ENCODE data around the gene ICAM2.

The ICAM2 gene

DNA sequence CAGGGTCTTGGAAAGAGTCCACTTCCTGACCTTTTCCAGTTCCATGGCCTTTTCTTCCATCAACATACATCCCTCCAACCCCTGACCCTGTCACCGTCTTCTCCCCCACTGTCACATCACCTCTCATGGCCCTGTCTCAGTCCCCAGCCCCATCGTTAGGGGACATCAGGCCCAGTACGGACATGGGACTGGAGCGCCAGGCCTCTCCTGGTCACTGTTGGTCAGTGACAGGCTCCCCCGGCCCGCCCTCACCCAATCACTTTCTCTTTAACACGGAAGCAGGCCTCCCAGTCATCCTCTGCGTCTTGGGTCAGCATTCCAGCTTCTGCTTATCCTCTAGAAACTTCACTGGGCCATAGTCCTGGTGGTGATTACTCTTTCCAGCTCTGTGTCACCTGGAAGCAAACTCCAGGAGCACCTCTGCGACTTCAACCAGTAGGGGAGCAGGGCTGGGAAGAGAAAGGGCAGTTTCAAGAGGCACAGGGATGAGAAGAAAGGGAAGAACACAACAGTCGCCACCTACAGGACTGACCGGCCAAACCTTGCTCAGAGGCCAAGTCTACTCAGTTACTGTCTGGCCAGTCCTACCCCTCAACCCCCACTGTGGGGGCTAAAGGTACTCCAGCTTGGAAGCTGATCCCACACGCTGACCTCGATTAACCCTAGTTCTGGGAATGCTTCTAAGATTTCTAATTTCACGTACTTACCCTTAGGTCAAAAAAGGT, 15.9 kb upstream of the ICAM2 start:
- TF ChIP-seq, protein P1, sequence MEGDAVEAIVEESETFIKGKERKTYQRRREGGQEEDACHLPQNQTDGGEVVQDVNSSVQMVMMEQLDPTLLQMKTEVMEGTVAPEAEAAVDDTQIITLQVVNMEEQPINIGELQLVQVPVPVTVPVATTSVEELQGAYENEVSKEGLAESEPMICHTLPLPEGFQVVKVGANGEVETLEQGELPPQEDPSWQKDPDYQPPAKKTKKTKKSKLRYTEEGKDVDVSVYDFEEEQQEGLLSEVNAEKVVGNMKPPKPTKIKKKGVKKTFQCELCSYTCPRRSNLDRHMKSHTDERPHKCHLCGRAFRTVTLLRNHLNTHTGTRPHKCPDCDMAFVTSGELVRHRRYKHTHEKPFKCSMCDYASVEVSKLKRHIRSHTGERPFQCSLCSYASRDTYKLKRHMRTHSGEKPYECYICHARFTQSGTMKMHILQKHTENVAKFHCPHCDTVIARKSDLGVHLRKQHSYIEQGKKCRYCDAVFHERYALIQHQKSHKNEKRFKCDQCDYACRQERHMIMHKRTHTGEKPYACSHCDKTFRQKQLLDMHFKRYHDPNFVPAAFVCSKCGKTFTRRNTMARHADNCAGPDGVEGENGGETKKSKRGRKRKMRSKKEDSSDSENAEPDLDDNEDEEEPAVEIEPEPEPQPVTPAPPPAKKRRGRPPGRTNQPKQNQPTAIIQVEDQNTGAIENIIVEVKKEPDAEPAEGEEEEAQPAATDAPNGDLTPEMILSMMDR (IDR thresholded peaks at IDR 0.05; ENCODE audit: low read depth, low read length), result no peak
- DNase-seq (ENCODE audit: extremely low read depth, low read depth), result no peak

DNA sequence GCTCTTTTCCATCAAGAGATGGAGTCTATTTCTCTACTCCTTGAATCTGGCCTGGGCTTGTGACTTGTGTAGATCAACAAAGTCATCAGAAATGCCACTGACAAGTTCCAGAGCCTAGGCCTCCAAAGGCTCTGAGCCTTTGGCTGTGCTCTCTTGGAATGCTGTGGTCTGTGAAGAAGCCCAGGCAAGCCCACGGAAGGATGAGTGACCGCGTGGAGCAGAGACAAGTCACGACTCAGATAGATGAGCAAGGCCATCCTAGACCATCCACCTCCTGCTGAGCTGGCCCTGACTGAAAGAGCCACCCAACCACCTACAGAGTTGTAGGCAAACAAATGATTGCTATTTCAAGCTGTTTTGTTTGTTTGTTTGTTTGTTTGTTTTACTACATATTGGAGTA, 11.6 kb upstream of the ICAM2 start:
- TF ChIP-seq, protein P1 (IDR thresholded peaks at IDR 0.05; ENCODE audit: low read depth, low read length), result no peak
- no peak for DNase-seq (ENCODE audit: extremely low read depth, low read depth)

DNA sequence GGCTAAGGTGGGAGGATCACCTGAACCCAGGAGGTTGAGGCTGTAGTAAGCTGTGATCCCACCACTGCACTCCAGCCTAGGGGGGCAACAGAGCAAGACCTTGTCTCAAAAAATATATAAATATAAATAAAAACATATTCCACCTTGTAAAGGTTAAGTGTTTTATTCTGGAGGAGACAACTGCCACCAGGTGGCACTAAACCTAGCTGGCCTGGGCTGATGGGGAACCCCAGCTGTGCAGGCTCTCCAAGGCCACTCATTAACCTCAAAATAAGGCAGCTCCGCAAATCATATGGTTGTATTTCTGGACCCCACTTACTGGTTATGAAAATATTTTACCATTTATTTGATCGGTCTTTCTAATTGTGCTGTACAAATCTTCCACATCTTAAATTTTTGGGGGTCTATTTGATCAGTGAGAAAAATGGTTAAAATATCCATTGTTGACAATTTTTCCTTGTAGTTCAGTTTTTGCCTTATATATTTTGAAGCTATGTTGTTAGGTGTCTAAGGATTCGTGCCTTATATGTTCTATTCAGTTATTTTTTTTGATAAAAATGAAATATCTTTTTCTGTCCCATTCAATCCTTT, 8.5 kb upstream of the ICAM2 start:
- DNase-seq (ENCODE audit: extremely low read depth, low read depth), result peak; percentile 41
- TF ChIP-seq, protein P1 (IDR thresholded peaks at IDR 0.05; ENCODE audit: low read depth, low read length), result peak; percentile 73

DNA sequence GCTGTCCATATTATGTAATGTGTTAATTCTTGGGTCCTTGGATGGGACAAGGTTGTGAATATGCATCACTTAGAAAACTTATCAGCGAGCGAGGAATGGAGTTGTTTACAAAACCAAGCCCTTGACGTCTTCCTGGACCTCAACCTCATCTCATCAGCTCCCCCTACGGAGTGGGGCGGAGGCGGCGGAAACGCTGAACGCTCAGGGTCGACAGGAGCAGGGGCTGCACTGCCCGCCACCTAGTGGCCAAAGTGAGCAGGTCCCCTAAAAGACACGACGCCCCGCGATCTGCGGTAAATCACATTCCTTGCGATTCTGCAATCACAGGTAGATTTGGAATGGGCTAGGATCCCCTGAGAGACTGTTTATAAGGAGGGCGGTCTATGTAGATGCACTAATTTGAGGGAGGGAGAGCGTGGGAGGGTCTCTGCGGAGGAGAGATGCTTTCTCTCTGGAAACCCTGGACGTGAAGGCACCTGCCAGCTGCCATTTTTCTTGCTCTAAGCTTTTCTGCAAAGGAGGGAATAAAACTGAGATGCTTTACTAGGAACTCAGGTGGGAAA, 5.4 kb upstream of the ICAM2 start:
- TF ChIP-seq, protein P1 (IDR thresholded peaks at IDR 0.05; ENCODE audit: low read depth, low read length), result peak; percentile 93
- peak; percentile 18 for DNase-seq (ENCODE audit: extremely low read depth, low read depth)

DNA sequence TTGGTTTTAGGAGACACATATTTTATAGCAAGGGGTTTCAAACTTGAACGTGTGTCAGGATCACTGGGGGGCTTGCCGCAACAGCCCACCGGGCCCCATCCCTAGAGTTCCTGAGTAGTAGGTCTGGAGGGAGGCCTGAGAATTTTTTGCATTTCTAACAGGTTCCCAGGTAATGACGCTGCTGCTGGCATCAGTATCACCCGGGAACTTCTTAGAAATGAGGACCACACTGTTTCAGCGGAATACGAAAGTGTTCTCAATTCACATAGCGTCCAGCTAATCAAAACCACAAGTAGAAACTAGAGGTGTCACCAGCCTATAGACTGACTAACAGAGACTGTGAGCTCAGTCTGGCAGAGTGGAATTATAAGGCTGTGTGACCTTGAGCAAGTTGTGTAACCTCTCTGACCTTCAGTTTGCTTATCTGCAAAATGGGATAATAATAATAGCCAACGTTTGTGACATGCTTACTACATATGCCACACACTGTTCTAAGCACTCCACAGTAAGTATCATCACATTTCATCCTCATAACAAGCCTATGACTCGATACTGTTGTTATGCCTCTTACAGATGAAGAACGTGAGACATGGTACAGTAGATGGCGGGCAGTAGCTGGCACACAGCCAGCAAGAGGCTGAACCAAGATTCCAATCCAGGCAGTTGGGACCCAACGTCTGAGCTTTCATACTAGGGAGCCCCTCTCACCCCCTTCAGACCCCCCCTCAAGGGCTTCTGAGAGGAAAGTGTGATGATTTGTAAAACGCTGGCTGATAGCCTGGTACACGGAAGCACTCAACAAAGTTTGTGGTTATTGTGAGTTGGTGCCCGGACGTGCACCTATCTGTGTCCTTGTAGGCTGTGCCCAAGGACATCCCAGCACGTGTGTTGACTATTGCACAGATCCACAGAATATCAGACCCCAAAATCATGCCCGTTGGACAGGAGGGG, 4.6 kb upstream of the ICAM2 start:
- TF ChIP-seq, protein P1 (IDR thresholded peaks at IDR 0.05; ENCODE audit: low read depth, low read length), result no peak
- DNase-seq (ENCODE audit: extremely low read depth, low read depth), result no peak

DNA sequence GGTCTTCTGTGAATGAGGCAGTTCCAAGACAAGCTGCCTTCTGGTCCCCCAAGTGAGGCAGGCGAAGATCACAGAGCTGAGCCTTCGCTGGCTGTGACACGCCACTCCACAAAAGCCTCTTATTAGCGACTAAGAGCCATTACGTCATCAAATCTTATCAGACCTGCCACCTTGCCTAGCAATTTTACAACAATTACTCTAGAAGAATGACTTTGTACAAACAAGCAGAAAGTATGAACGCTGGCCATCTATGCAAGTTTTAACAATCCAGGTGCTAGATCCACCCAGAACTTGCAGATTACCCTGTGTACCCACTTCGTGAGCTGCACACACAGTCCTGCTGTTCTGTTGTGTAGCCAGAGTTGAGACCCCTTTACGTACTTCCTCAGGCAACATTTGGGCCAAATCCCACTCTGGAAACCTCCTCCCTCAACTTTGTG, 3.8 kb upstream of the ICAM2 start:
- no peak for DNase-seq (ENCODE audit: extremely low read depth, low read depth)
- TF ChIP-seq, protein P1 (IDR thresholded peaks at IDR 0.05; ENCODE audit: low read depth, low read length), result no peak

Measured in AG09319 (cell line).